ENCODE data around the gene PDE8A. TPM values are rescaled to one million over a fixed set of nuclear protein-coding genes. Genes with fewer than 3 reads are reported as not detected.

PDE8A gene
- total and polyA plus RNA-seq, 10 of the 15 experiments (the other 5 are each of a cell fraction or from before 2014, with no cell fraction given): 6.7 to 69.2 (median 27.2) TPM

- in situ Hi-C loops (cut with MboI) (no loop called here), intact Hi-C loops (cut with micrococcal nuclease; ENCODE audit: unreplicated experiment) (no loop called here)
- TF ChIP-seq ATF7 (IDR thresholded peaks at IDR 0.05; ENCODE audit: low read depth) (no peak), ATF2 (IDR thresholded peaks at IDR 0.05; ENCODE audit: low read length) (no peak), TARDBP (IDR thresholded peaks at IDR 0.05; ENCODE audit: borderline replicate concordance) (no peak), SUPT20H (IDR thresholded peaks at IDR 0.05; ENCODE audit: borderline replicate concordance, control insufficient read depth, low read depth, low read length) (no peak), BACH1 (IDR thresholded peaks at IDR 0.05; ENCODE audit: borderline replicate concordance) (no peak)
- no TSS peak for BruUV-seq (replicated peaks)
- no peaks in the 10 kb centered on the region for H4K20me1 ChIP-seq (ENCODE audit: control insufficient read depth, insufficient read depth)
- H3K79me2 ChIP-seq (ENCODE audit: control insufficient read depth, insufficient read depth, low read length): no peaks in the 10 kb centered on the region
- ChIA-PET RAD21 (ENCODE audit: unreplicated experiment) (no interaction called here), SMC1A (ENCODE audit: uncharacterized antibody, unreplicated experiment) (interaction anchor here (1.5 kb wide), 1 partner anchor 11 kb away, joined by 7 read pairs; no protein-coding TSS in a partner anchor), POLR2A (no interaction called here), CTCF (interaction anchor here (0.6 kb wide), 1 partner anchor 52 kb away, joined by 4 read pairs; no protein-coding TSS in a partner anchor)
- DNase-seq (ENCODE audit: low read depth, low spot score) (no peak), ATAC-seq (no peak), FAIRE-seq (no peak)
- no peak overlapping the region for H2AFZ ChIP-seq (ENCODE audit: control insufficient read depth, low read depth, low read length)
- H3K27ac ChIP-seq (ENCODE audit: control insufficient read depth, insufficient read depth): no peak overlapping the region
- H3K4me3 ChIP-seq: no peak overlapping the region
- peaks cover 3 to 4% of the 10 kb centered on the region in 2 experiments; a peak in 3 of 4 replicates for H3K36me3 ChIP-seq (ENCODE audit: control insufficient read depth in 2 of 2, insufficient read depth in 2 of 2, low read length in 1 of 2)
- no peak overlapping the region for H3K4me2 ChIP-seq (ENCODE audit: control insufficient read depth, insufficient read depth)
- no peaks in the 10 kb centered on the region for H3K27me3 ChIP-seq (replicated peaks in 1 of 2; ENCODE audit: control insufficient read depth in 2 of 2, insufficient read depth in 2 of 2, low read length in 1 of 2)
- no peaks in the 10 kb centered on the region for H3K9me3 ChIP-seq (replicated peaks; ENCODE audit: control insufficient read depth, insufficient read depth, low read length)
- no peak overlapping the region for H3K9ac ChIP-seq (ENCODE audit: control insufficient read depth, insufficient read depth, low read length)
- 44% methylated on average over 5 of the region's 5 CpGs for WGBS (ENCODE audit: insufficient coverage, insufficient replicate concordance, low lambda C conversion rate, missing lambda C conversion rate)
- no peaks in the 10 kb centered on the region for H3K4me1 ChIP-seq (ENCODE audit: control insufficient read depth, insufficient read depth, low read length)
Measured at GRCh38 chr15:85097250-85097649, 115.6 kb downstream of the PDE8A start.

- Histone ChIP-seq H2AFZ (ENCODE audit: control insufficient read depth, low read depth, low read length) (no peak overlapping the region), H3K4me1 (ENCODE audit: control insufficient read depth, insufficient read depth, low read length) (no peaks in the 10 kb centered on the region), H3K9ac (ENCODE audit: control insufficient read depth, insufficient read depth, low read length) (no peak overlapping the region), H3K9me3 (replicated peaks; ENCODE audit: control insufficient read depth, insufficient read depth, low read length) (no peaks in the 10 kb centered on the region), H3K36me3 (ENCODE audit: control insufficient read depth in 2 of 2, insufficient read depth in 2 of 2, low read length in 1 of 2) (peaks cover 0 to 3% of the 10 kb centered on the region in 2 experiments; a peak in 2 of 4 replicates), H4K20me1 (ENCODE audit: control insufficient read depth, insufficient read depth) (no peaks in the 10 kb centered on the region), H3K79me2 (ENCODE audit: control insufficient read depth, insufficient read depth, low read length) (no peaks in the 10 kb centered on the region), H3K4me2 (ENCODE audit: control insufficient read depth, insufficient read depth) (no peak overlapping the region), H3K27ac (ENCODE audit: control insufficient read depth, insufficient read depth) (no peak overlapping the region), H3K4me3 (no peak overlapping the region), H3K27me3 (replicated peaks in 1 of 2; ENCODE audit: control insufficient read depth in 2 of 2, insufficient read depth in 2 of 2, low read length in 1 of 2) (no peaks in the 10 kb centered on the region)
- 93% methylated on average over 2 of the region's 2 CpGs for WGBS (ENCODE audit: insufficient coverage, insufficient replicate concordance, low lambda C conversion rate, missing lambda C conversion rate)
- in situ Hi-C loops (cut with MboI) (no loop called here), intact Hi-C loops (cut with micrococcal nuclease; ENCODE audit: unreplicated experiment) (no loop called here)
- BruUV-seq (replicated peaks): no TSS peak
- CTCF ChIA-PET: no interaction called here
- ATAC-seq (no peak), DNase-seq (ENCODE audit: low read depth, low spot score) (no peak), FAIRE-seq (no peak)
- RAD21 ChIA-PET (ENCODE audit: unreplicated experiment): no interaction called here
- POLR2A ChIA-PET: no interaction called here
- SMC1A ChIA-PET (ENCODE audit: uncharacterized antibody, unreplicated experiment): interaction anchor here (1.5 kb wide), 1 partner anchor 12 kb away, joined by 7 read pairs; no protein-coding TSS in a partner anchor
- TF ChIP-seq BHLHE40 (IDR thresholded peaks at IDR 0.05; ENCODE audit: borderline replicate concordance in 1 of 2, low read depth in 2 of 2, low read length in 1 of 2) (no peak), CBX3 (IDR thresholded peaks at IDR 0.05; ENCODE audit: borderline replicate concordance, low read depth) (no peak), REST (IDR thresholded peaks at IDR 0.05; ENCODE audit: low read depth, low read length) (no peak), TCF12 (IDR thresholded peaks at IDR 0.05; ENCODE audit: low read depth, low read length) (no peak), MXI1 (IDR thresholded peaks at IDR 0.05; ENCODE audit: low read depth, low read length) (no peak), RAD21 (IDR thresholded peaks at IDR 0.05; ENCODE audit: insufficient read depth, low read depth, low read length) (no peak), ZNF622 (IDR thresholded peaks at IDR 0.05) (no peak), CBFB (IDR thresholded peaks at IDR 0.05; ENCODE audit: low read depth) (no peak)
Measured at GRCh38 chr15:85097725-85098124, 116.1 kb downstream of the PDE8A start.
